GM23248 (cell line): ENCODE data around the gene GNG5. TPM values are rescaled to one million over a fixed set of nuclear protein-coding genes. Genes with fewer than 3 reads are reported as not detected.
A peak's percentile ranks its signal among the peaks of the same experiment; 100 is the strongest.

Experiments
- DNase-seq: peaks from one replicate; pipeline ENCODE4 v3.0.0-alpha.2; 2015
- H2AFZ ChIP-seq: fragments of 200-600 bp; sonication (generic); 2 replicates; pipeline ENCODE4 v1.6.1; 2016; ENCODE audit warnings: antibody characterized with exemption
- H3F3A ChIP-seq: fragments of 200-600 bp; sonication (generic); 2 replicates; pipeline ENCODE4 v1.6.1; 2016; ENCODE audit warnings: mild to moderate bottlenecking, antibody characterized with exemption, mixed run types; ENCODE audit not compliant: insufficient read depth
- H3K27ac ChIP-seq: fragments of 200-600 bp; sonication (generic); 2 replicates; pipeline ENCODE4 v1.5.1; 2016; ENCODE audit warnings: mild to moderate bottlenecking
- H3K27me3 ChIP-seq: fragments of 200-600 bp; sonication (generic); replicated peaks from 2 replicates; pipeline ENCODE4 v1.6.1; 2016; ENCODE audit warnings: mild to moderate bottlenecking; ENCODE audit not compliant: insufficient read depth
- H3K36me3 ChIP-seq: fragments of 200-600 bp; sonication (generic); 2 replicates; pipeline ENCODE4 v1.6.1; 2016; ENCODE audit warnings: low read depth, mild to moderate bottlenecking
- H3K4me1 ChIP-seq: fragments of 200-600 bp; sonication (generic); 2 replicates; pipeline ENCODE4 v1.6.1; 2016; ENCODE audit warnings: mild to moderate bottlenecking; ENCODE audit not compliant: insufficient read depth
- H3K4me2 ChIP-seq: fragments of 200-600 bp; sonication (generic); one replicate; pipeline ENCODE4 v1.6.1; 2016; ENCODE audit warnings: mild to moderate bottlenecking; ENCODE audit not compliant: unreplicated experiment
- H3K4me3 ChIP-seq: fragments of 200-600 bp; sonication (generic); 2 replicates; pipeline ENCODE4 v1.5.1; 2016; ENCODE audit warnings: mild to moderate bottlenecking
- H3K79me2 ChIP-seq: fragments of 200-600 bp; sonication (generic); 2 replicates; pipeline ENCODE4 v1.6.1; 2016; ENCODE audit warnings: mild to moderate bottlenecking; ENCODE audit not compliant: insufficient read depth
- H3K9ac ChIP-seq: fragments of 200-600 bp; sonication (generic); 2 replicates; pipeline ENCODE4 v1.6.1; 2016; ENCODE audit warnings: mild to moderate bottlenecking
- H3K9me2 ChIP-seq: fragments of 200-600 bp; sonication (generic); 2 replicates; pipeline ENCODE4 v1.6.1; 2016; ENCODE audit warnings: mixed run types, mild to moderate bottlenecking, moderate library complexity; ENCODE audit not compliant: insufficient read depth
- H3K9me3 ChIP-seq: fragments of 200-600 bp; sonication (generic); one replicate; pipeline ENCODE4 v1.6.1; 2017; ENCODE audit warnings: low read depth
- H4K20me1 ChIP-seq: fragments of 200-600 bp; sonication (generic); 2 replicates; pipeline ENCODE4 v1.6.0; 2016; ENCODE audit not compliant: insufficient read depth
- EZH2 ChIP-seq: fragments of 200-600 bp; sonication (generic); IDR thresholded peaks from 2 replicates; pipeline ENCODE4 v1.6.1; 2018; ENCODE audit warnings: antibody characterized with exemption, mild to moderate bottlenecking; ENCODE audit not compliant: insufficient read depth, poor library complexity, severe bottlenecking
- EZH2phosphoT487 ChIP-seq: fragments of 200-600 bp; sonication (generic); IDR thresholded peaks from 2 replicates; pipeline ENCODE4 v1.6.1; 2018; ENCODE audit warnings: antibody characterized with exemption, moderate library complexity, mild to moderate bottlenecking, low read depth; ENCODE audit not compliant: insufficient read depth
- WGBS, 2 experiments: methylation state at CpG; one replicate each; pipeline ENCODE4 v1.1.6; 2015 to 2017; ENCODE audit warnings: low lambda C conversion rate in 2 of 2, low coverage in 1 of 2; ENCODE audit errors: missing lambda C conversion rate in 2 of 2; 5-methylcytosine and 5-hydroxymethylcytosine counted together
- in situ Hi-C: fragments of 300-500 bp; cut with MboI; formaldehyde crosslinking; loops from 2 replicates; pipeline ENCODE4 v1.15.0; 2020
- polyA plus RNA-seq: library from polyadenylated mRNA; unstranded; fragments of >200 nt; fragmentation: Nextera tagmentation; extraction: Ambion mirVana; gene quantifications from 2 replicates; pipeline ENCODE4 v1.2.1, GENCODE V29; 2016
- total RNA-seq: library from RNA; depleted of rRNA; stranded (reverse); fragments of >200 nt; shearing (Covaris generic); gene quantifications from 2 replicates; pipeline ENCODE4 v1.2.3, GENCODE V29; 2014

The GNG5 gene
- total and polyA plus RNA-seq, 2 experiments from 2014 or later = 38.9 to 400 TPM

DNA sequence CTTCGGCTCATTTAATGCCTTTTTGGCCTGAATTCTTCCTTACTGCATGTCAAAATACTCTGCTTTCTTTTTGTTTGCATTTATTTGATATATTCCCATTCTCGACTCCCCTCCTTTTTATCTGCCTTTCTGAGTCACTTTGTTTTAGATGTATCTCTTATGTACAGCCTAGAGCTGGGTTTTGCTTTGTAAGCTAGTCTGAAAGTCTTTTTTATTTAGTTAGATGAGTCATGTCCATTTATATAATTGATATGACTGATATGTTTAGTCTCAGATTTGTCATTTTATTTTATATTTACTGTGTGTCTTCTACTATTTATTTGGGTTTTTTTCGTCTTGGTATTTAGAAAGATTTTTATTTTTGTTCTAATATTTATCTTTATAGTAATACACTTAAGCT, 33.6 kb upstream of the GNG5 start:
- H2AFZ ChIP-seq = no peak overlapping the region
- no peaks in the 10 kb centered on the region for H3K9me3 ChIP-seq
- 88 to 90% methylated on average over 3 of the region's 3 CpGs for WGBS, 2 experiments
- no peak overlapping the region for H3K9ac ChIP-seq
- no peaks in the 10 kb centered on the region for H3K4me1 ChIP-seq
- in situ Hi-C loops = no loop called here
- H3K4me2 ChIP-seq = no peak overlapping the region
- no peaks in the 10 kb centered on the region; the same call in 1 of the 2 replicates for H3K36me3 ChIP-seq
- no peaks in the 10 kb centered on the region for H3F3A ChIP-seq
- TF ChIP-seq EZH2 (no peak), EZH2phosphoT487 (no peak)
- H3K9me2 ChIP-seq = no peaks in the 10 kb centered on the region
- peak; percentile 10 for DNase-seq
- no peaks in the 10 kb centered on the region for H3K79me2 ChIP-seq
- H3K4me3 ChIP-seq = no peak overlapping the region
- no peak overlapping the region for H3K27ac ChIP-seq
- H3K27me3 ChIP-seq = no peaks in the 10 kb centered on the region
- H4K20me1 ChIP-seq = no peaks in the 10 kb centered on the region

DNA sequence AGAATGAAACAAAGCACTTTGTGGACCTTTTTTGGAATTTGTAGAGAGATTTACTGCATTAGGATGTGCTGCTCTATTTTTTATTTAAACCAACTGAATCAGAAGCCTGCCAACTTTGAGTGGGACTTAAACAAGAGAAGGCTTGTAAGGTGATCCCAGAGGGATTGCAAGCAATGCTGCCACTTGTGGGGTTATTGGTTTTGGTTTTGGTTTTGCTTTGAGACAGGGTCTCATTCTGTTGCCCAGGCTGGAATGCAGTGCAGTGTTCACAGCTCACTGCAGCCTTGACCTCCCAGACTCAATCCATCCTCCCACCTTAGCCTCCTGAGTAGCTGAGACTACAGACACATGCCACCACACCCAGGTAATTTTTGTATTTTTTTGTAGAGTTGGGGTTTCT, 32.2 kb upstream of the GNG5 start:
- no peaks in the 10 kb centered on the region; the same call in 1 of the 2 replicates for H3K36me3 ChIP-seq
- H3K9me2 ChIP-seq = no peaks in the 10 kb centered on the region
- no peaks in the 10 kb centered on the region for H3K27me3 ChIP-seq
- no peak overlapping the region for H3K4me3 ChIP-seq
- H3F3A ChIP-seq = no peaks in the 10 kb centered on the region
- H3K4me2 ChIP-seq = no peak overlapping the region
- no peaks in the 10 kb centered on the region for H3K4me1 ChIP-seq
- DNase-seq = no peak
- no peak overlapping the region for H2AFZ ChIP-seq
- H3K27ac ChIP-seq = no peak overlapping the region
- no peaks in the 10 kb centered on the region for H3K79me2 ChIP-seq
- no peak for TF ChIP-seq EZH2phosphoT487
- no peak for TF ChIP-seq EZH2
- no peaks in the 10 kb centered on the region for H3K9me3 ChIP-seq
- in situ Hi-C loops = no loop called here
- H3K9ac ChIP-seq = no peak overlapping the region
- H4K20me1 ChIP-seq = no peaks in the 10 kb centered on the region

DNA sequence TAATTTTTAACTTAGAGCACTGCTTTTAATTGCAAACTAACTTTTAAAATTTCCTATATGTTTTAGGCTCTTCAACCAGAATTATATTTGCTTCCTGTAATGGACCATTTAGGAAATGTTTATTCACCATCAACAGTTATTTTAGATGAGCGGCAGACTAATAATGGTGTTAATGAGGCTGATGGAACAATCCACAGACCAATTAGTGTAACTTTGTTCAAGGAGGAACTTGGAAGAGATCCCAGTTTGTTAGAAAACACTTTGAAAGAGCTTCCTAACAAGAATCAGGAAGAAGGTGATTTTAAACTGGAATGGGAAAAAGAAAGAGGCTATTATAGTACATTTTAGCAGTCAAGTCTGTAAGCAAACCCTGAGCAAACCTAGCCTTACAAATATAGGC, 19.4 kb upstream of the GNG5 start:
- 96 to 100% methylated on average over 1 of the region's 1 CpG for WGBS, 2 experiments
- Histone ChIP-seq H2AFZ (no peak overlapping the region), H3K4me2 (no peak overlapping the region), H3K27me3 (no peaks in the 10 kb centered on the region), H3K27ac (no peak overlapping the region), H3F3A (no peaks in the 10 kb centered on the region), H3K9me3 (no peaks in the 10 kb centered on the region), H3K79me2 (no peaks in the 10 kb centered on the region), H3K4me3 (no peak overlapping the region), H4K20me1 (no peaks in the 10 kb centered on the region), H3K9ac (no peak overlapping the region), H3K9me2 (no peaks in the 10 kb centered on the region), H3K36me3 (0 out of 2 replicates have a peak, but pooled peaks cover 4% of the 10 kb centered on the region), H3K4me1 (no peaks in the 10 kb centered on the region)
- DNase-seq = no peak
- no peak for TF ChIP-seq EZH2phosphoT487
- in situ Hi-C loops = no loop called here

DNA sequence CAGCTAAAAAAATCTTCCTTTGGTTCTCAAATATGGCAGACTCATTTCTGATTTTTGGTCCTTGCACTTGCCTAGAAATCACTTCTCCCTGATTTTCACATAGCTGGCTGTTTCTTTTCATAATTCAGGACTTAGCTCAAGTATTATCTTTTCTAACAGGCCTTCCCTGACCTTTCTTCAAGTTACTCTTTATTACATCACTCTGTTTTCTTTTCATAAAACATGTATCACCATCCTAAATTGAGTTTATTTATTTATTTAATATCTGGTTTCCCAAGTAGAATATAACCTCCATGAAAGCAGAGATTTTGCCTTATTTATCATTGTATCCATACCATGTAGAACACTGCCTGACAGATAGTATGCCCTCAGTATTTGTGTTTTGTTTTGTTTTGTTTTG, 18.2 kb upstream of the GNG5 start:
- DNase-seq = no peak
- H2AFZ ChIP-seq = no peak overlapping the region
- H3K4me2 ChIP-seq = no peak overlapping the region
- H3K36me3 ChIP-seq = 0 out of 2 replicates have a peak, but pooled peaks cover 4% of the 10 kb centered on the region
- H4K20me1 ChIP-seq = no peaks in the 10 kb centered on the region
- no peaks in the 10 kb centered on the region for H3K79me2 ChIP-seq
- H3K4me1 ChIP-seq = no peaks in the 10 kb centered on the region
- no peak overlapping the region for H3K27ac ChIP-seq
- H3K27me3 ChIP-seq = no peaks in the 10 kb centered on the region
- H3K9ac ChIP-seq = no peak overlapping the region
- no peaks in the 10 kb centered on the region for H3K9me2 ChIP-seq
- H3K9me3 ChIP-seq = no peaks in the 10 kb centered on the region
- in situ Hi-C loops = no loop called here
- TF ChIP-seq EZH2phosphoT487 = no peak
- TF ChIP-seq EZH2 = no peak
- H3F3A ChIP-seq = no peaks in the 10 kb centered on the region
- no peak overlapping the region for H3K4me3 ChIP-seq

DNA sequence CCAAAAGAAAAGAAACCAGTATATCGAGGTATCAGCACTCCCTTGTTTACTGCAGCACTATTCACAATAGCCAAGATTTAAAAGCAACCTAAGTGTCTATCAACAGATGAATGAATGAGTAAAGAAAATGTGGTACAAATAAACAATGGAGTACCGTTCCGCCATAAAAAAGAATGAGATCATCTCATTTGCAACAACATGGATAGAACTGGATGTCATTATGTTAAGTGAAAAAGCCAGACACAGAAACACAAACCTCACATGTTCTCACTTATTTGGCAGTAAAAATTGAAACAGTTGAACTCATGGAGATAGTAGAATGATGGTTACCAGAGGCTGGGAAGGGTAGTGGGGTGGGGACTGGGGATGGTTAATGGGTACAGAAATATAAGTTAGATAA, 4.3 kb upstream of the GNG5 start:
- H3K4me1 ChIP-seq = peaks cover 5% of the 10 kb centered on the region; the same call in 1 of the 2 replicates
- H4K20me1 ChIP-seq = no peaks in the 10 kb centered on the region
- 38 to 44% methylated on average over 3 of the region's 3 CpGs for WGBS, 2 experiments
- in situ Hi-C loops = no loop called here
- H3K9me2 ChIP-seq = no peaks in the 10 kb centered on the region
- peaks cover 24% of the 10 kb centered on the region for H3K79me2 ChIP-seq
- DNase-seq = no peak
- no peak overlapping the region for H3K4me3 ChIP-seq
- H3K27me3 ChIP-seq = no peaks in the 10 kb centered on the region
- H3K9ac ChIP-seq = no peak overlapping the region
- no peak overlapping the region for H2AFZ ChIP-seq
- TF ChIP-seq EZH2phosphoT487 (no peak), EZH2 (no peak)
- H3K4me2 ChIP-seq = no peak overlapping the region
- H3K36me3 ChIP-seq = no peaks in the 10 kb centered on the region
- H3F3A ChIP-seq = 0 out of 2 replicates have a peak, but pooled peaks cover 5% of the 10 kb centered on the region
- no peaks in the 10 kb centered on the region for H3K9me3 ChIP-seq
- H3K27ac ChIP-seq = no peak overlapping the region
